NCI-H2227 (cell line): ENCODE results near the gene SHBG.
A peak's percentile ranks its signal among the peaks of the same experiment; 100 is the strongest.
"Not testable (repeated sequence)": the region's sequence is repeated elsewhere in the genome, so short reads cannot be mapped to it uniquely, and the experiment has no call there.

Experiments used
- DNase-seq: peaks from one replicate; lab custom pipeline; 2025; ENCODE audit not compliant: unreplicated experiment; lab: John Stamatoyannopoulos, UW

The SHBG gene

GRCh38 chr17:7629939-7630571 is at the start of gene SHBG:
Gene SHBG, plus strand, starts transcription at chr17:7630135. Its CDS starts 38 bp downstream, at chr17:7630173.
- DNase-seq: no peak

- no peak for DNase-seq
These were observed 49.0 kb upstream of the SHBG start for GRCh38 chr17:7580604-7581575.

- no peak for DNase-seq
These were observed 47.3 kb upstream of the SHBG start for GRCh38 chr17:7582396-7583252.

GRCh38 chr17:7583253-7584109 is 46.5 kb upstream of the SHBG start, which contains the start of gene MPDU1:
Gene MPDU1, plus strand, starts transcription at chr17:7583852. Its CDS starts 11 bp downstream, at chr17:7583863.
- DNase-seq: peak; percentile 96

- DNase-seq: peak; percentile 9
These were observed 43.1 kb upstream of the SHBG start for GRCh38 chr17:7586673-7587419.

GRCh38 chr17:7587420-7588151 is 42.3 kb upstream of the SHBG start:
- no peak for DNase-seq

GRCh38 chr17:7588553-7589203 is 41.3 kb upstream of the SHBG start:
- DNase-seq: no peak

- peak; percentile 20 for DNase-seq
These were observed 40.6 kb upstream of the SHBG start for GRCh38 chr17:7589204-7589868.

GRCh38 chr17:7589891-7590691 is 39.8 kb upstream of the SHBG start, which contains the start of gene SOX15:
Gene SOX15, minus strand, starts transcription at chr17:7590094. Its CDS starts 418 bp downstream, at chr17:7589676.
- DNase-seq: no peak

GRCh38 chr17:7590743-7591142 is 39.2 kb upstream of the SHBG start:
- no peak for DNase-seq

- no peak for DNase-seq
These were observed 38.3 kb upstream of the SHBG start for GRCh38 chr17:7591596-7591995.

- no peak for DNase-seq
These were observed 37.4 kb upstream of the SHBG start for GRCh38 chr17:7592422-7593021.

- no peak for DNase-seq
These were observed 36.6 kb upstream of the SHBG start for GRCh38 chr17:7593296-7593695.

GRCh38 chr17:7597561-7597960 is 32.4 kb upstream of the SHBG start:
- not testable (repeated sequence) for DNase-seq

- no peak for DNase-seq
These were observed 23.7 kb upstream of the SHBG start for GRCh38 chr17:7606280-7606679.

- DNase-seq: no peak
These were observed 19.3 kb upstream of the SHBG start for GRCh38 chr17:7610641-7611040.
